SK-MEL-5 (cell line): Measurements from ENCODE around the gene SP1. TPM values are rescaled to one million over a fixed set of nuclear protein-coding genes. Genes with fewer than 3 reads are reported as not detected.

Source experiments
- DNase-seq: peaks from one replicate; pipeline ENCODE4 v3.0.0-alpha.2; 2016; ENCODE audit warnings: low read depth, low spot score
- in situ Hi-C: cut with HindIII; loops from 2 replicates; pipeline ENCODE4 v1.10.0; 2016; ENCODE audit warnings: low sequenced_read_pairs, high pct_unique_total_duplicates, low pct_unique_long_range_greater_than_20kb
- total RNA-seq: library from RNA; depleted of rRNA; stranded (reverse); fragments of >200 nt; shearing (Covaris generic); gene quantifications from 2 replicates; pipeline ENCODE4 v1.2.3, GENCODE V29; 2014; rRNA removed

Gene SP1
- total RNA-seq, 1 experiment from 2014 or later = 40.5 TPM

- in situ Hi-C loops = no loop called here
- no peak for DNase-seq
Observed at GRCh38 chr12:53456654-53457366, 76.8 kb downstream of the SP1 start.

- in situ Hi-C loops = no loop called here
- no peak for DNase-seq
Observed at GRCh38 chr12:53459097-53459496, 79.1 kb downstream of the SP1 start.

GRCh38 chr12:53461059-53461458, 81.1 kb downstream of the SP1 start:
- no peak for DNase-seq
- in situ Hi-C loops = no loop called here

- DNase-seq = no peak
- in situ Hi-C loops = no loop called here
Observed at GRCh38 chr12:53461591-53461990, 81.6 kb downstream of the SP1 start.

GRCh38 chr12:53462935-53463334, 83.0 kb downstream of the SP1 start:
- in situ Hi-C loops = no loop called here
- no peak for DNase-seq

- no peak for DNase-seq
- in situ Hi-C loops = no loop called here
Observed at GRCh38 chr12:53463802-53464560, 84.0 kb downstream of the SP1 start.

GRCh38 chr12:53464685-53465418, 84.9 kb downstream of the SP1 start:
- no peak for DNase-seq
- in situ Hi-C loops = no loop called here

GRCh38 chr12:53465679-53466078, 85.7 kb downstream of the SP1 start:
- DNase-seq = no peak
- in situ Hi-C loops = no loop called here

Other genes with a start within 250 kb of the SP1 start
- 11.7 and 16.6 TPM in 2 replicates for gene ZNF740, start 199.5 kb upstream of the SP1 start, total RNA-seq
- gene CSAD, start 199.3 kb upstream of the SP1 start, total RNA-seq = 1.7 and 6.1 TPM in 2 replicates
- gene ITGB7, start 172.9 kb upstream of the SP1 start, total RNA-seq = 18.8 and 29.2 TPM in 2 replicates
- 5.6 and 7.0 TPM in 2 replicates for gene RARG, start 148.0 kb upstream of the SP1 start, total RNA-seq
- 8.3 and 9.2 TPM in 2 replicates for gene ESPL1, start 111.9 kb upstream of the SP1 start, total RNA-seq
- 531 and 559 TPM in 2 replicates for gene PFDN5, start 84.6 kb upstream of the SP1 start, total RNA-seq
- gene MYG1, start 80.5 kb upstream of the SP1 start, total RNA-seq = 59.4 and 61.3 TPM in 2 replicates
- 72.2 and 73.3 TPM in 2 replicates for gene AAAS, start 58.6 kb upstream of the SP1 start, total RNA-seq
- gene SP7, start 43.8 kb upstream of the SP1 start, total RNA-seq = not detected in 2 replicates
- gene AMHR2, start 43.7 kb downstream of the SP1 start, total RNA-seq = 0.13 TPM in 1 of 2 replicates, not detected in the other
- 101 and 106 TPM in 2 replicates for gene PRR13, start 61.6 kb downstream of the SP1 start, total RNA-seq
- gene PCBP2, start 71.9 kb downstream of the SP1 start, total RNA-seq = 165 and 176 TPM in 2 replicates
- gene MAP3K12, start 119.3 kb downstream of the SP1 start, total RNA-seq = 10.1 and 11.4 TPM in 2 replicates
- gene TARBP2, start 121.1 kb downstream of the SP1 start, total RNA-seq = 57.3 and 62.8 TPM in 2 replicates
- gene NPFF, start 127.3 kb downstream of the SP1 start, total RNA-seq = not detected in 2 replicates
- gene ATF7, start 246.2 kb downstream of the SP1 start, total RNA-seq = 10.2 and 11.8 TPM in 2 replicates